Activated CD4-positive, alpha-beta memory T cell treated with anti-CD3 and anti-CD28 coated beads for 36 hours (primary cell): ENCODE data around the gene SLC2A1. TPM values are rescaled to one million over a fixed set of nuclear protein-coding genes. Genes with fewer than 3 reads are reported as not detected.

Source experiments
- CTCF ChIA-PET: fragments of 350-600 bp; sonication (Branson Sonifier 250); formaldehyde crosslinking; loops from one replicate; lab custom pipeline; 2021; ENCODE audit warnings: antibody characterized with exemption, inconsistent platforms; lab: Charles Lee
- POLR2A ChIA-PET: fragments of 350-600 bp; sonication (Branson Sonifier 250); formaldehyde crosslinking; loops from one replicate; lab custom pipeline; 2021; ENCODE audit warnings: antibody characterized with exemption; lab: Charles Lee
- DNase-seq: peaks from one replicate; pipeline ENCODE4 v3.0.0-alpha.2; 2020
- H3K27ac Mint-ChIP-seq: one replicate; pipeline ENCODE4 v1.8.0; 2021; ENCODE audit warnings: mixed read lengths
- H3K27me3 Mint-ChIP-seq: one replicate; pipeline ENCODE4 v1.8.0; 2021; ENCODE audit warnings: mixed read lengths
- H3K36me3 Mint-ChIP-seq: one replicate; pipeline ENCODE4 v1.8.0; 2021; ENCODE audit warnings: mixed read lengths
- H3K4me1 Mint-ChIP-seq: one replicate; pipeline ENCODE4 v1.8.0; 2021; ENCODE audit warnings: low read depth, mixed read lengths
- H3K4me3 Mint-ChIP-seq: one replicate; pipeline ENCODE4 v1.8.0; 2021; ENCODE audit warnings: mild to moderate bottlenecking, mixed read lengths
- H3K9me3 Mint-ChIP-seq: one replicate; pipeline ENCODE4 v1.8.0; 2021; ENCODE audit warnings: mixed read lengths
- intact Hi-C: fragments of 100-400 bp; cut with micrococcal nuclease; formaldehyde crosslinking; loops from one replicate; pipeline ENCODE4 v1.15.1; 2023
- total RNA-seq, 2 experiments: library from RNA; stranded (reverse); gene quantifications; one replicate each; pipeline ENCODE4 v1.2.3, GENCODE V29; 2021

The SLC2A1 gene
- total RNA-seq, 2 experiments from 2014 or later = 67.6 to 73.6 TPM

GRCh38 chr1:42993502-42994136 is 35.0 kb upstream of the SLC2A1 start:
- no peak for DNase-seq
- H3K27ac Mint-ChIP-seq = no peak overlapping the region
- POLR2A ChIA-PET = no interaction called here
- H3K9me3 Mint-ChIP-seq = peaks cover 7% of the 10 kb centered on the region
- intact Hi-C loops = no loop called here
- no peaks in the 10 kb centered on the region for H3K27me3 Mint-ChIP-seq
- peaks cover 3% of the 10 kb centered on the region for H3K36me3 Mint-ChIP-seq
- no peak overlapping the region for H3K4me3 Mint-ChIP-seq
- no peaks in the 10 kb centered on the region for H3K4me1 Mint-ChIP-seq
- CTCF ChIA-PET = interaction anchor here (0.5 kb wide), 1 partner anchor 212 kb away, joined by 3 read pairs; no protein-coding TSS in a partner anchor

DNA sequence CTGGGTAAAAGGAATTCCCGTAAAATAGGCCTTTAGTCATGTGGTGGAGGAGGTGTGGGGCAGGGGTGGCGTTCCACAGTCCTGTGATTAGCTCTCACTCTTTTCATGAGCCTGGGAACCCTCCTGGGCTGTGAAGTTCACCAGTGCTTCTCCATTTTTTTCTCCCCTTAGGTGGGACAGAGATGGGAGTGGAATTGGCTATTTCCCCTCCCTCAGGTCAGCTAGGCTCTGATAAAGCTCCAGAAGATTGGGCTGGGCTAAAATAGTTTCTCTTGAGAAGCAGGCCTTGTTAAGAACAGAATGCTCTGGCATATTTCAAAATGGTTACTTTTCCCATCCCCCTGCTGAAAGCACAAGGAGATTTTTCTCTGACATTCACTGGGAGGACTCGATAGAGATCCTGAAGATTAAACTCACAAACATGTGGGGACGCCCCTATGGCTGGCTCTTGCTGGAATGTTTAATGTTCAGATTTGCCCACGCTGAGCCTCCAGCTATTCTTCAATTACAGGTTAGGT is 33.4 kb upstream of the SLC2A1 start:
- Mint-ChIP-seq H3K36me3 (peaks cover 3% of the 10 kb centered on the region), H3K9me3 (peaks cover 7% of the 10 kb centered on the region), H3K27me3 (no peaks in the 10 kb centered on the region), H3K4me3 (no peak overlapping the region), H3K27ac (no peak overlapping the region), H3K4me1 (no peaks in the 10 kb centered on the region)
- intact Hi-C loops = no loop called here
- DNase-seq = no peak
- ChIA-PET POLR2A (no interaction called here), CTCF (no interaction called here)

DNA sequence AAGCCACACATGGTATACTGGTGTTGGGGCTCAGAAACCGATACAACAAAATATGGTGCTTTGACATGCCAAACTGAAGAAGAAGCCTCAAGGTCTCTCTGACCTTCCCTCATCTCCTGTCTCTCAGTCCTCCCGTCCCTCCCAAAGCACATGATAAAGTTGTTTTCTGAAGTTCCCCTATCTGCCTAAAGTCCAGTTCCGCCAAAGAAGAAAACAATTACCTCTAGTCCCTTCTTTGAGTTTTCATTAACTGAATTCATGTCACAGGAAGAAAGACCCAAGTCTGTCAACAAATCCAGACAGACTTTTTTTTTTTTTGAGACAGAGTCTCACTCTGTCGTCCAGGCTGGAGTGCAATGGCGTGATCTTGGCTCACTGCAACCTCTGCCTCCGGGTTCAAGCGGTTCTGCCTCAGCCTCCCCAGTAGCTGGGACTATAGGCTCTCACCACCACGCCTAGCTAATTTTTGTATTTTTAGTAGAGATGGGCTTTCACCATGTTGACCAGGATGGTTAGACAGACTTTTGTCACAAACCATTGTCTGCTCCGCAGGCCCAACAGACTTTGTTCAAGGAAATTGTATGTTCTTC is 32.2 kb upstream of the SLC2A1 start:
- ChIA-PET CTCF (no interaction called here), POLR2A (interaction anchor here (0.6 kb wide), 1 partner anchor 69 kb away, joined by 6 read pairs; no protein-coding TSS in a partner anchor)
- no peak overlapping the region for H3K27ac Mint-ChIP-seq

GRCh38 chr1:42983693-42984092 is 25.0 kb upstream of the SLC2A1 start:
- ChIA-PET POLR2A (no interaction called here), CTCF (no interaction called here)
- Mint-ChIP-seq H3K4me3 (no peak overlapping the region), H3K4me1 (no peaks in the 10 kb centered on the region), H3K27ac (no peak overlapping the region), H3K27me3 (no peaks in the 10 kb centered on the region), H3K9me3 (no peaks in the 10 kb centered on the region), H3K36me3 (no peaks in the 10 kb centered on the region)
- DNase-seq = no peak
- intact Hi-C loops = no loop called here

More for the DNA sequence above, 32.2 kb upstream of the SLC2A1 start:
- no peaks in the 10 kb centered on the region for H3K4me1 Mint-ChIP-seq
- no peaks in the 10 kb centered on the region for H3K27me3 Mint-ChIP-seq
- no peak for DNase-seq
- peaks cover 3% of the 10 kb centered on the region for H3K36me3 Mint-ChIP-seq
- H3K4me3 Mint-ChIP-seq = no peak overlapping the region
- peaks cover 7% of the 10 kb centered on the region for H3K9me3 Mint-ChIP-seq
- intact Hi-C loops = no loop called here

GRCh38 chr1:42983253-42983652 is 24.6 kb upstream of the SLC2A1 start:
- DNase-seq = no peak
- H3K36me3 Mint-ChIP-seq = no peaks in the 10 kb centered on the region
- ChIA-PET POLR2A (no interaction called here), CTCF (no interaction called here)
- H3K4me3 Mint-ChIP-seq = no peak overlapping the region
- H3K9me3 Mint-ChIP-seq = no peaks in the 10 kb centered on the region
- H3K27me3 Mint-ChIP-seq = no peaks in the 10 kb centered on the region
- intact Hi-C loops = no loop called here
- H3K27ac Mint-ChIP-seq = no peak overlapping the region
- H3K4me1 Mint-ChIP-seq = no peaks in the 10 kb centered on the region

GRCh38 chr1:42982641-42983040 is 24.0 kb upstream of the SLC2A1 start:
- CTCF ChIA-PET = no interaction called here
- Mint-ChIP-seq H3K4me1 (no peaks in the 10 kb centered on the region), H3K27me3 (no peaks in the 10 kb centered on the region), H3K36me3 (no peaks in the 10 kb centered on the region), H3K27ac (no peak overlapping the region), H3K4me3 (no peak overlapping the region), H3K9me3 (no peaks in the 10 kb centered on the region)
- intact Hi-C loops = no loop called here
- no peak for DNase-seq
- POLR2A ChIA-PET = no interaction called here

- no peak overlapping the region for H3K4me3 Mint-ChIP-seq
- ChIA-PET POLR2A (no interaction called here), CTCF (interaction anchor here (0.9 kb wide), 1 partner anchor 69 kb away, joined by 3 read pairs; no protein-coding TSS in a partner anchor)
- DNase-seq = no peak
- no peaks in the 10 kb centered on the region for H3K27me3 Mint-ChIP-seq
- no peak overlapping the region for H3K27ac Mint-ChIP-seq
- no peaks in the 10 kb centered on the region for H3K4me1 Mint-ChIP-seq
- H3K36me3 Mint-ChIP-seq = no peaks in the 10 kb centered on the region
- intact Hi-C loops = no loop called here
- H3K9me3 Mint-ChIP-seq = no peaks in the 10 kb centered on the region
Observed at GRCh38 chr1:42981871-42982270, 23.2 kb upstream of the SLC2A1 start.

- H3K27me3 Mint-ChIP-seq = no peaks in the 10 kb centered on the region
- no peaks in the 10 kb centered on the region for H3K9me3 Mint-ChIP-seq
- no peak overlapping the region for H3K27ac Mint-ChIP-seq
- no peaks in the 10 kb centered on the region for H3K4me1 Mint-ChIP-seq
- H3K36me3 Mint-ChIP-seq = no peaks in the 10 kb centered on the region
- H3K4me3 Mint-ChIP-seq = no peak overlapping the region
- no peak for DNase-seq
- POLR2A ChIA-PET = no interaction called here
- intact Hi-C loops = no loop called here
- CTCF ChIA-PET = interaction anchor here (0.9 kb wide), 1 partner anchor 68 kb away, joined by 3 read pairs; no protein-coding TSS in a partner anchor
Observed at GRCh38 chr1:42981255-42981805, 22.7 kb upstream of the SLC2A1 start.

DNA sequence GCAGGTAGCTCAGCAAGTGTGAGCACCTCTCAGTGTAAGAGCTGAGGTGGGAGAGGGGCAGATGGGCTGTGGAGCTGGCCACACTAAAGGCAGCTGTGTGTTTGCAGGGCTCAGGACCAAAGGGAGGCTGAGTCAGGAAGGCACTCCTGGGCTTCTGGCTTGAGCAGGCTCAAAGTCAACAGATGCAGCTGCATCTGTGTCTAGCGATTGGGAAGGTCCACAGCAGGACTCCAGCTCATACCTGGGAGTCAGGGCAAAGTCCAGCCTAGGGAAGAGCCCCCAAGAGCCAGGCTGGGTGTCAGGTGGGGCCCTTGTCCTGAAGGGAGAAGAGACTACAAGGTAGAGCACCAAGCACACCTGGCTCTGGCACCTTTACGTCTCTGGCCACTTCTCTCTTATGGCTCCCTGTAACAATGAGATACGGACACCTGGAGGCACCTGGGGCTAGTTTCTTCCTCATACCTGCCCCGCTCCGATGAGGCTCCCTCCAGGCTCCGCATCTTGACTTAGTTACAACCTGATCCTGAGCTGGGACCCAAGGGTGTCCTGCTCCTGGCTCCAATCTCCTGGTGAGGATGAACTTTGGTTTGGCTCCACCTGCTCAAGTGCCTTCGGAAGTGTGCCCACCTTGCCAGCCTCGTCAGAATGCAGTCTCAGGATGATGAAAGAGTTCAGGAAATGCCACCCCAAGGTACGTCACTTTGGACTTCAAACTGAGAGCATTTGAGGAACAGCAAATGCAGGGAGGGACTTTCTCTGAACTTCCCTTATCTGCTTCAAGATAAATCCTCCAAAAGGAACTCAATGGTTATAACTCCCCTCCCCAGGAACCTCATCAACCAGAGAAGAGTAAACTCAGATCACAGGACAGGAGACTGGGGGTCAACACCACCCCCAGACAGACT is 21.5 kb upstream of the SLC2A1 start:
- DNase-seq = no peak
- Mint-ChIP-seq H3K4me1 (no peaks in the 10 kb centered on the region), H3K36me3 (no peaks in the 10 kb centered on the region), H3K27me3 (no peaks in the 10 kb centered on the region), H3K27ac (no peak overlapping the region), H3K9me3 (no peaks in the 10 kb centered on the region), H3K4me3 (no peak overlapping the region)
- POLR2A ChIA-PET = interaction anchor here (0.5 to 0.9 kb wide), 2 partner anchors 27 to 691 kb away, joined by 3 read pairs; no protein-coding TSS in a partner anchor
- CTCF ChIA-PET = no interaction called here
- intact Hi-C loops = no loop called here

DNA sequence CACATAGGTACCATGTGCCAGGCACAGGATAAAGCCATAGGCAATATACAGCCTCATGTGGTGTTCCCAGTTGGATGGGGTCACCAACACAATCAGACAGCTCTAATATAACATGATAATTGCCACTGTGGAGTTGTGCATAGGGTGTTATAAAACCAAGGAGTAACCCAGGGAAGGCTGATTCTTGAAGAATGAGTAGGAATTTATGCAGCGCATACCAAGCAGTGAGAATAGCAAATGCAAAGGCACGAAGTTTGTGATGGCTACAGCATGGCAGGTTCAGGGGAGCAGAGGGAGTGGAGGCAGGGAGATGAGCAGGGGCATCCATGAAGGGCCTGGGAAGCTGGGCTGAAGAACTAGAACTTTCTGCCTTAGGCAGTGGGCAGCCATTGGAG is 20.4 kb upstream of the SLC2A1 start:
- no peaks in the 10 kb centered on the region for H3K36me3 Mint-ChIP-seq
- intact Hi-C loops = no loop called here
- ChIA-PET CTCF (no interaction called here), POLR2A (no interaction called here)
- no peaks in the 10 kb centered on the region for H3K27me3 Mint-ChIP-seq
- DNase-seq = no peak
- no peak overlapping the region for H3K4me3 Mint-ChIP-seq
- no peaks in the 10 kb centered on the region for H3K4me1 Mint-ChIP-seq
- H3K27ac Mint-ChIP-seq = no peak overlapping the region
- H3K9me3 Mint-ChIP-seq = no peaks in the 10 kb centered on the region

DNA sequence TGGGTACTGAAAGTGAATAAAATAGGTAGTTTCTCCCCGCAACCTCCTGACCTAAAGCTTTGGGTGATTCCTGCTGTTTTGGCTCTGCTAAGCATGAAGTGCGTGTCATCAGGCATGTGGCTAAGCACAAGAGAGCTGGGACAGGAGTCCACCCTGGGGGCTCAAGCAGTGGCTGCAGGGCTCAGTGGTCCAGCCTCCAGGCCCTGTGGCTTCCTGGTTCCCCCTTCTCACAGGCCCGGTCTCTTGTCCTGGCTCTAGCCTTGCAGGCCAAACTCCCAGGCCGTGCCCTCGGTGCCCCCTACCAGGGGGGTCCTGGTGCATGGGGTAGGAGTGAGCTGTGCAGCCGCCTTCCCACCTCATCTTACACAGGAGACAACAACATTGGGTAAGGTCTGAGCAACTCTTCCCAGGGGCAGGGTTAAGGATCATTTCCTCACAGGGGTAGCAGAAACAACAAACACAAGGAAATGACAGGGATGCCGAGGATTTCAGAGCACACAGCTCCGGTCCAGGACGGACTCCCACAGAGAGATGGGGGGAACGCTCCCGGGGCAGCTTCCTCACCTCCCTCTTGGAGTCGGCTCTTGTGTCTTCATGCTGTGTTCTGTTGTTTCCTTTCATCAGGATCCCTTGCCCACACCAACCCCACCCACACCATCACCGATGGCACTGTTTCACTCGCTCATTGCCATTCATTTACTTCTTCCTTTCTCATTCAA is 19.8 kb upstream of the SLC2A1 start:
- ChIA-PET POLR2A (no interaction called here), CTCF (no interaction called here)
- no peak overlapping the region for H3K4me3 Mint-ChIP-seq
- DNase-seq = no peak
- H3K27ac Mint-ChIP-seq = no peak overlapping the region
- no peaks in the 10 kb centered on the region for H3K36me3 Mint-ChIP-seq
- no peaks in the 10 kb centered on the region for H3K4me1 Mint-ChIP-seq
- intact Hi-C loops = no loop called here
- no peaks in the 10 kb centered on the region for H3K27me3 Mint-ChIP-seq
- no peaks in the 10 kb centered on the region for H3K9me3 Mint-ChIP-seq
